Left kidney (tissue), 2 donors: Measurements from ENCODE around the gene GJB3. TPM values are rescaled to one million over a fixed set of nuclear protein-coding genes. Genes with fewer than 3 reads are reported as not detected.
"Not testable (repeated sequence)": the region's sequence is repeated elsewhere in the genome, so short reads cannot be mapped to it uniquely, and the experiment has no call there.

Source experiments
- DNase-seq: peaks from one replicate; pipeline ENCODE4 v3.0.0-alpha.2; 2013
- polyA plus RNA-seq: library from polyadenylated mRNA; unstranded; fragments of 120-200 nt; gene quantifications from one replicate; pipeline ENCODE4 v1.2.1, GENCODE V29; 2013; ENCODE audit not compliant: insufficient read length

Gene GJB3
- polyA plus RNA-seq, 1 donor, result 0.23 TPM

- DNase-seq, result no peak
Observed at GRCh38 chr1:34785231-34785874, 4.3 kb downstream of the GJB3 start.

- DNase-seq, result no peak
Observed at GRCh38 chr1:34785875-34786470, 5.0 kb downstream of the GJB3 start.

- peak; percentile 61 for DNase-seq
Observed at GRCh38 chr1:34786521-34787325, 5.7 kb downstream of the GJB3 start.

- no peak for DNase-seq
Observed at GRCh38 chr1:34787461-34788420, 6.7 kb downstream of the GJB3 start.

GRCh38 chr1:34790985-34791384 is 10.0 kb downstream of the GJB3 start:
- no peak for DNase-seq

GRCh38 chr1:34792424-34792823 is 11.4 kb downstream of the GJB3 start:
- no peak for DNase-seq

- DNase-seq, result no peak
Observed at GRCh38 chr1:34792868-34793727, 12.1 kb downstream of the GJB3 start, which contains the start of gene GJA4. Gene GJA4, plus strand, starts transcription at chr1:34792999. Its CDS starts 1,215 bp downstream, at chr1:34794214.

- no peak for DNase-seq
Observed at GRCh38 chr1:34794001-34794789, 13.2 kb downstream of the GJB3 start.

GRCh38 chr1:34794790-34795180 is 13.8 kb downstream of the GJB3 start:
- DNase-seq, result no peak

- no peak for DNase-seq
Observed at GRCh38 chr1:34795916-34796315, 14.9 kb downstream of the GJB3 start.

GRCh38 chr1:34796990-34797389 is 16.0 kb downstream of the GJB3 start:
- no peak for DNase-seq

GRCh38 chr1:34800214-34800613 is 19.2 kb downstream of the GJB3 start:
- no peak for DNase-seq

- DNase-seq, result no peak
Observed at GRCh38 chr1:34803770-34804169, 22.8 kb downstream of the GJB3 start.

GRCh38 chr1:34806396-34806795 is 25.4 kb downstream of the GJB3 start:
- DNase-seq, result no peak

GRCh38 chr1:34808051-34808810 is 27.2 kb downstream of the GJB3 start:
- no peak for DNase-seq

GRCh38 chr1:34810781-34811180 is 29.8 kb downstream of the GJB3 start:
- DNase-seq, result not testable (repeated sequence)

- DNase-seq, result no peak
Observed at GRCh38 chr1:34816332-34816731, 35.3 kb downstream of the GJB3 start.

GRCh38 chr1:34816778-34817177 is 35.8 kb downstream of the GJB3 start:
- no peak for DNase-seq

GRCh38 chr1:34818862-34819261 is 37.8 kb downstream of the GJB3 start:
- DNase-seq, result not testable (repeated sequence)
